CD4-positive, alpha-beta T cell (primary cell): ENCODE data around the gene NEURL3. TPM values are rescaled to one million over a fixed set of nuclear protein-coding genes. Genes with fewer than 3 reads are reported as not detected.

ENCODE experiments used
- ATAC-seq: fragments of 200-7000 bp; cut with Tn5 transposase; one replicate; pipeline ENCODE4 v1.10.0; 2022; ENCODE audit warnings: mild to moderate bottlenecking; ENCODE audit not compliant: poor library complexity
- CTCF ChIA-PET: fragments of 350-600 bp; sonication (Branson Sonifier 250); formaldehyde crosslinking; loops from one replicate; lab custom pipeline; 2021; ENCODE audit warnings: antibody characterized with exemption, inconsistent platforms; lab: Charles Lee
- POLR2A ChIA-PET: fragments of 350-600 bp; sonication (Branson Sonifier 250); formaldehyde crosslinking; loops from one replicate; lab custom pipeline; 2021; ENCODE audit warnings: antibody characterized with exemption, inconsistent platforms; lab: Charles Lee
- DNase-seq, 14 experiments: peaks; one replicate each; pipeline ENCODE4 v3.0.0-alpha.2; 2013 to 2020; ENCODE audit warnings: mixed read lengths in 2 of 14
- H3K27ac ChIP-seq, 2 donors: one replicate each; pipeline versions ENCODE4 v1.5.1 to v1.7.0; 2013; ENCODE audit warnings: low read length in 2 of 2, low read depth in 1 of 2, mild to moderate bottlenecking in 1 of 2
- H3K27me3 ChIP-seq, 2 experiments: 1 replicate in 1 of 2; 2 replicates in 1 of 2; pipeline versions ENCODE4 v1.6.1 to v1.7.0; 2013; ENCODE audit warnings: low read length in 2 of 2, control low read depth in 1 of 2, mild to moderate bottlenecking in 1 of 2, moderate library complexity in 1 of 2; ENCODE audit not compliant: insufficient read depth in 2 of 2, control insufficient read depth in 1 of 2
- H3K36me3 ChIP-seq: one replicate; pipeline ENCODE4 v1.6.1; 2013; ENCODE audit warnings: low read length, control low read depth; ENCODE audit not compliant: insufficient read depth
- H3K4me1 ChIP-seq: one replicate; pipeline ENCODE4 v1.6.1; 2013; ENCODE audit warnings: low read length, control low read depth; ENCODE audit not compliant: insufficient read depth
- H3K4me3 ChIP-seq: one replicate; pipeline ENCODE4 v1.5.1; 2013; ENCODE audit warnings: mild to moderate bottlenecking, low read length, moderate library complexity
- H3K9me3 ChIP-seq, 2 experiments: 1 replicate in 1 of 2; 2 replicates in 1 of 2; pipeline versions ENCODE4 v1.6.1 to v1.7.0; 2013; ENCODE audit warnings: low read length in 2 of 2, mild to moderate bottlenecking in 2 of 2, control low read depth in 1 of 2, moderate library complexity in 1 of 2; ENCODE audit not compliant: control insufficient read depth in 1 of 2, insufficient read depth in 1 of 2
- H3K27ac Mint-ChIP-seq: one replicate; pipeline ENCODE4 v1.8.0; 2020; ENCODE audit warnings: mixed read lengths
- H3K27me3 Mint-ChIP-seq: one replicate; pipeline ENCODE4 v1.8.0; 2021; ENCODE audit warnings: mixed read lengths
- H3K36me3 Mint-ChIP-seq: one replicate; pipeline ENCODE4 v1.8.0; 2021; ENCODE audit warnings: low read depth, mixed read lengths
- H3K4me1 Mint-ChIP-seq: one replicate; pipeline ENCODE4 v1.8.0; 2021; ENCODE audit warnings: low read depth, mixed read lengths
- H3K4me3 Mint-ChIP-seq: one replicate; pipeline ENCODE4 v1.8.0; 2020; ENCODE audit warnings: mild to moderate bottlenecking, mixed read lengths
- H3K9me3 Mint-ChIP-seq: one replicate; pipeline ENCODE4 v1.8.0; 2020; ENCODE audit warnings: mixed read lengths
- CTCF ChIP-seq: fragments of 200-600 bp; IDR thresholded peaks from one replicate; pipeline ENCODE4 v1.8.0; 2022; ENCODE audit warnings: antibody characterized with exemption, mild to moderate bottlenecking
- intact Hi-C, 2 experiments: fragments of 100-400 bp; cut with DNase I in 1 of 2; cut with micrococcal nuclease in 1 of 2; formaldehyde crosslinking; loops; one replicate each; pipeline versions ENCODE4 v1.15.1 to v1.9.0; 2023 to 2025; cut with DNase I, micrococcal nuclease
- total RNA-seq, 174 experiments: library from RNA in 2 of 174; stranded (reverse) in 2 of 174; gene quantifications; one replicate each; pipeline ENCODE4 v1.2.3 and lab custom pipeline; 2021 to 2026

Gene NEURL3
- total RNA-seq, 2 experiments from 2014 or later = not detected

GRCh38 chr2:96493072-96493471 lies 12.1 kb downstream of the NEURL3 start:
- H3K4me1 Mint-ChIP-seq = no peaks in the 10 kb centered on the region
- intact Hi-C loops = no loop called here
- CTCF ChIA-PET = no interaction called here

DNA sequence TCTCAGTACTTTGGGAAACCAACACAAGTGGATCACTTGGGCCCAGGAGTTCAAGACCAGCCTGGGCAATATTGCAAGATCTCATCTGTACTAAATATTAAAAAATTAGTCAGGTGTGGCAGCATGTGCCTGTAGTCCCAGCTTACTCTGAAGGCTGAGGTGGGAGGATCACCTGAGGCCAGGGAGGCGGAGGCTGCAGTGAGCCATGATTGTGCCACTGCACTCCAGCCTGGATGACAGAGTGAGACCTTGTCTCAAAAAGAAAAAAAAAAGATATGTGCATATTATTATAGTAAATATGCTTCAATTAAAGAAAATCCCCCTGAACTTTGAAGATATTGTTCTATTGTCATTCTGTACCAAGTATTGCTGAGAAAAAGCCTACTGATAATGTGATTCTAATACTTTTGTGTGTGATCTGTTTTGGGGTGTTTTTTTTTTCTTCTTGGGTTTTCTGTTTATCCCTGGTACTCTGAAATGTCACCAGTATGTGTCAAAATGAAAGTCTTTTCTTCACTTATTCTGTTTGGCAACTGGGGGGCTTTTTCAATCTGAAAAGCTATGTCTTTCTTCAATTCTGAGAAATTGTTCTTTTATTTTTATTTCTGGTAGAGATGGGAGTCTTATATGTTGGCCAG lies 13.2 kb downstream of the NEURL3 start:
- H3K4me1 ChIP-seq = no peaks in the 10 kb centered on the region
- H3K36me3 ChIP-seq = no peaks in the 10 kb centered on the region
- ChIA-PET CTCF (no interaction called here), POLR2A (no interaction called here)
- H3K27ac Mint-ChIP-seq = no peak overlapping the region
- TF ChIP-seq CTCF = no peak
- H3K27me3 Mint-ChIP-seq = no peaks in the 10 kb centered on the region
- H3K27me3 ChIP-seq = no peaks in the 10 kb centered on the region
- no peak overlapping the region for H3K4me3 Mint-ChIP-seq
- peaks cover 3% of the 10 kb centered on the region for H3K36me3 Mint-ChIP-seq
- ATAC-seq (no peak), DNase-seq (no peak)
- H3K27ac ChIP-seq = no peak overlapping the region
- peaks cover 8% of the 10 kb centered on the region for H3K9me3 Mint-ChIP-seq
- peaks cover 4% of the 10 kb centered on the region for H3K4me1 Mint-ChIP-seq
- peaks cover 5 to 13% of the 10 kb centered on the region in 2 experiments for H3K9me3 ChIP-seq
- intact Hi-C loops = no loop called here
- H3K4me3 ChIP-seq = no peak overlapping the region

More at GRCh38 chr2:96493072-96493471, 12.1 kb downstream of the NEURL3 start:
- Histone ChIP-seq H3K36me3 (no peaks in the 10 kb centered on the region), H3K9me3 (peaks cover 5 to 13% of the 10 kb centered on the region in 2 experiments), H3K4me1 (no peaks in the 10 kb centered on the region), H3K27me3 (no peaks in the 10 kb centered on the region), H3K27ac (no peak overlapping the region), H3K4me3 (no peak overlapping the region)
- Mint-ChIP-seq H3K27ac (no peak overlapping the region), H3K4me3 (no peak overlapping the region), H3K9me3 (peaks cover 8% of the 10 kb centered on the region), H3K36me3 (peaks cover 3% of the 10 kb centered on the region), H3K27me3 (no peaks in the 10 kb centered on the region)
- TF ChIP-seq CTCF = no peak
- DNase-seq = no peak
- POLR2A ChIA-PET = no interaction called here
- no peak for ATAC-seq

GRCh38 chr2:96489663-96490062 lies 15.5 kb downstream of the NEURL3 start:
- intact Hi-C loops = loop anchor here in 1 of 2 experiments (5.0 kb wide), 2 partner anchors 48 to 82 kb away; partner anchors contain the start of gene ARID5A

More at GRCh38 chr2:96489663-96490062, 15.5 kb downstream of the NEURL3 start:
- Histone ChIP-seq H3K4me3 (no peak overlapping the region), H3K4me1 (peaks cover 14% of the 10 kb centered on the region), H3K36me3 (no peaks in the 10 kb centered on the region), H3K27me3 (no peaks in the 10 kb centered on the region), H3K9me3 (peaks cover 3 to 8% of the 10 kb centered on the region in 2 experiments), H3K27ac (no peak overlapping the region)
- DNase-seq (peak in 2 of 14 experiments; percentile 2 to 28), ATAC-seq (no peak)
- no peak overlapping the region for H3K27ac Mint-ChIP-seq
- H3K9me3 Mint-ChIP-seq = peaks cover 4% of the 10 kb centered on the region
- POLR2A ChIA-PET = no interaction called here
- no peaks in the 10 kb centered on the region for H3K27me3 Mint-ChIP-seq
- no peak for TF ChIP-seq CTCF
- no peak overlapping the region for H3K4me3 Mint-ChIP-seq
- peaks cover 3% of the 10 kb centered on the region for H3K36me3 Mint-ChIP-seq
- CTCF ChIA-PET = no interaction called here
- peaks cover 21% of the 10 kb centered on the region for H3K4me1 Mint-ChIP-seq
